HG02840 (cell line): ENCODE measurements around the gene SWAP70.

Source experiments
- ATAC-seq: cut with Tn5 transposase; IDR thresholded peaks from one replicate; pipeline ENCODE4 v1.9.1; 2021; ENCODE audit warnings: mild to moderate bottlenecking, moderate library complexity, moderate number of reproducible peaks; ENCODE audit not compliant: unreplicated experiment, low FRiP score

Gene SWAP70

DNA sequence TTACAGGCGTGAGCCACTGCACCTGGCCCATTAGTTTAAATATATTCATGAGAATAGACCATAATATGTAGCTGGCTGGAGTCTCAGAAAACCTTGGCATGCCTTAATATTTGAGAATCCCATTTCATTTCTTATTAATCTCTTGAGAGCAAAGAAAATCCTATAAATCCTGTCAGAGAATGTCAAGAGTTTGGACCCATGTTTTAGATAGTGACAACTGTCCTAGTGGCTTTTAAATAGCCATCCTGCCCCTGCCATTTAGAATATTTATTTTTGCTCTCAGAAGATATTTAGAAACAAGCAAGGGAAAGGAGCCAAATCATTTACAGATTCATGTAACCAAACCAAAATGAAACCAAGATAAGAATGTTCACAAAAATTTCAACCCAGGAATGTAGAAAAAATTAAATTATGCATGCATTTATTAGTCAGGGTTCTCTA lies 107.2 kb downstream of the SWAP70 start:
- no peak for ATAC-seq

GRCh38 chr11:9772218-9772617 lies 108.3 kb downstream of the SWAP70 start:
- no peak for ATAC-seq

GRCh38 chr11:9773524-9773923 lies 109.6 kb downstream of the SWAP70 start:
- ATAC-seq: no peak

- no peak for ATAC-seq
These were observed 110.2 kb downstream of the SWAP70 start for GRCh38 chr11:9774109-9774508.

GRCh38 chr11:9774591-9775397 lies 110.9 kb downstream of the SWAP70 start:
- no peak for ATAC-seq

DNA sequence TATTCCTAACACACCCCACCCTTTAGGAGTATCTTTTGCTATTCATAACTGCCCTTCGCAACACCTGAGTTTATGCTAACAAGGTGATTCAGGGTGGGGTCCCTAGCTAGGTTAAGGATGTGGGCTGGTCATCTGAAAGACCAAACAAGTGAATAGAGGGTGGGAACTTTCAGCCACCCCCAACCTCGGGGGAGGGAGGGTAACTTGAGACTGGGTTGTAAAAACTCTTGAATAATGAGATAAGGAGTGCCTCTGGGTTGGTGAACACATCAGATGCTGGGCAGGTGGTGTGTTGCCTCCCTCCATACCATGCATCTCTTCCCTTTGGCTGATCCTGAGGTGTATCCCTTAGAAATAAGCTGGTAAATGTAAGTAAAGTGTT lies 111.5 kb downstream of the SWAP70 start:
- no peak for ATAC-seq

GRCh38 chr11:9776203-9776602 lies 112.3 kb downstream of the SWAP70 start:
- no peak for ATAC-seq

DNA sequence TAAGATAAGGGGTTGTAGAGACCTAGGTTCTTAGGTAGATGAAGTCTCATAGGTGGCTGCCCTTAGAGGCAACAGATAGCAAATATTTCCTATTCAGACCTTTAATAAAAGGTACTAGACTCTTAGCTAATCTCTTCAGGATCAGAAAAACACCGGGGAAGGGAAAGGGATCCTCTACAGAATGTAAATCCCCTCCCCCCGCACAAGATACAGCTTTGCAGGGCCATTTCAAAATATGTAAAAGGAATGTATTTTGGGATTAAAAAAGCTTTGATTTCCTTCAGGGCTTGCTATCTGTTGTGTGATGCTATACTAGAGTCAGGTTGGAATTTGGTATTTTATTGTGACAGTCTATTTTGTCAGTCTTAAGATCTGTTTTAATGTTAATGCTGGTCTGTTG lies 113.2 kb downstream of the SWAP70 start:
- ATAC-seq: no peak

- ATAC-seq: no peak
These were observed 113.6 kb downstream of the SWAP70 start for GRCh38 chr11:9777525-9777924.

- ATAC-seq: no peak
These were observed 117.1 kb downstream of the SWAP70 start for GRCh38 chr11:9780929-9781328.

- ATAC-seq: no peak
These were observed 120.1 kb downstream of the SWAP70 start for GRCh38 chr11:9783986-9784385.

GRCh38 chr11:9784602-9785315 lies 120.9 kb downstream of the SWAP70 start:
- ATAC-seq: no peak

DNA sequence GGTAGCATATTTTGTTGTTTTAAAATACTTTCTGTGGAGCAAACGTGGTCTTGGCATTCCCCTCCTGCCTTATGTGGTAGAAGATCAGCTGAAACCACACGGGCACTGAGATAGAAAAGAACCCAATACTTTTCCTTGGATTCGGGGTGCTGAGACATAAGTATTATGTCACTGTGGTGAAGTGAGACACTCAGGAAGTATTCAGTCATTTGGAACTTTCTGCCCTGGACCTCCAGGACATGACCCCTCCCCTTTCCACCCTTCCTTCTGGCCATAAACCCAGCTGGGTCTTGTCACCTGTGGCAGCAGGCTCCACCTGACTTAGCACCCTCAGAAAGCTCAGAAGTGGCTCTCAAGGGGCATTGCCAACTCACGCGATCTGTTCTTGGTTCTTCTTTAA lies 123.4 kb downstream of the SWAP70 start:
- ATAC-seq: no peak

DNA sequence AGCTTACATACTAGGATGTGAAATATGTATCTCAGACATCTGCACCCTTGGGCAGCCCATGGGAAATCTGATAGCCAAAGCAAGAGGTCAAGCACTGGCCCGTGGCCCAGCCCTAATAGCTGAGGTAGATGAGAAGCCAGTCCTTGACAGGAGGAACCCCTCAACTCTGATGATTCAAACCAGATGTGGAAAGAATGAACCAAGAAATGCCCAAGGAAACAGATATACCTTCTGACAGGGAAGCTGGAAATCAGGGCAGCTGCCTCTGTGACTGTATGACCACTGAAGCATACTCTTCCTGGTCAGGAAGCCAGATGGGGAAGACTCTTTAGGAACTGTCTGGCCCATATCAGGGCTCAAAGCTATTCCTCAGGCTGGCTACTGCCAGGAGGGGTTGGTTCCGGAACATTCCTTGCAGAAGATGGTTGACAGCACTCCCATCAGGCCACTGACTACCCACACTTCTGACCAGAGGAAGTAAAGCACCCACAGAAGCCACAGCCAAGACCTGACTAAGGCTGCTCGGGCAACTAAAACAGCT lies 124.2 kb downstream of the SWAP70 start:
- ATAC-seq: no peak

DNA sequence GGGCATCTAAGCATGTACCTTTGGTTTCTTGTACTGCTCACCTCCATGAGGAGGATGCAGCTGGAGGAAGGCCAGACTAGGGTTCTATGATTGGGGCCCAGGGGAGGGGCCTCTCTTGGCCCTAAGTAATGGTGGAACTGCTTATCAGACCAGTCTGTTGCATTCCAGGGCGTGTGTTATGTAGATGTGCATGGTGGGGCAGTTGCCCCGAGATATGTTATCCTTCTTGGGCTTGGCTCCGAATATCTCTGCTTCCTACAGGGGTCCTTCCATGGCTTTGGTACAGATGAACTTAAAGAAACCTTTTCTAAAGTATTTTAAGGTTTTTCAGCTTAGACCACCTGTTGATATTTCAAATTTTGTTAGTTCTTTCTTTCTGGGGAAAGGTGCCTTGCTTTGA lies 126.0 kb downstream of the SWAP70 start:
- ATAC-seq: no peak

DNA sequence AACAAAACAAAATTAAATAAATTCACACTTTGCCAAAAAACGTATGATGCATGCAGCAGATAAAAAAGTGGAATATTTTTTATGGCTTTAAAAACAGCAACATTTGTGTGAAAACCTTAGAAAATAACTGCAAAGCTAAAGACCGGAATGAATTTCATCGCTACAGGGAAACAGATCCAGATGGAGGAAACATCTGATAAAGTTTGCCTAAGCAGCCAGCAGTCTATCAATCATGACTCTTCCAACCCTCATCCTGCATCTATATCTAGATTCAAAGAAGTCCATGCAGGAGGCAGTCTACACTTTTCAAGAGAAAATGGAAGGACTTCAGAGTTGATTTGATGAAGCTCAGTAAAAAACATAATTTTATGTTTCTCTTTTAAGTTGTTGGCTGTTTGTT lies 126.8 kb downstream of the SWAP70 start:
- no peak for ATAC-seq

GRCh38 chr11:9796266-9796665 lies 132.4 kb downstream of the SWAP70 start:
- ATAC-seq: no peak

DNA sequence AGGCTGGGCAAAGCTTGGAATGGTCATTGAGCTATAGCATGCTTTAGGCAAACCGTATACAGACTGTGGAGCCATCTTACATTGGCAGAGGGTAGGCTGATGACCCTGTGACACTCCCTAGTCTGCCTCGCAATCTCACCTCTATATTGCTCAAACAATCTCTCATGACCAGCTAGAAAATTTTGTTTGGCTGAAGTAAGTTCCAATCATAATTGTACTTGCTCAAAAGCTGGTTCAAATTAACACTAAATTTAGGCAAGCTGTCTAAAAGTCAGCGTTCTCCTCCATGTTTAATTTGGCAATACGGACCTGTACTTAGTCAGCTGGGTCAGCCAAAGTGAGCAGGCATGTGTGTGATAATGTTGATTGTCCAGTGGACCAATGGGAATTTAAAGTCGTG lies 133.0 kb downstream of the SWAP70 start:
- ATAC-seq: no peak

DNA sequence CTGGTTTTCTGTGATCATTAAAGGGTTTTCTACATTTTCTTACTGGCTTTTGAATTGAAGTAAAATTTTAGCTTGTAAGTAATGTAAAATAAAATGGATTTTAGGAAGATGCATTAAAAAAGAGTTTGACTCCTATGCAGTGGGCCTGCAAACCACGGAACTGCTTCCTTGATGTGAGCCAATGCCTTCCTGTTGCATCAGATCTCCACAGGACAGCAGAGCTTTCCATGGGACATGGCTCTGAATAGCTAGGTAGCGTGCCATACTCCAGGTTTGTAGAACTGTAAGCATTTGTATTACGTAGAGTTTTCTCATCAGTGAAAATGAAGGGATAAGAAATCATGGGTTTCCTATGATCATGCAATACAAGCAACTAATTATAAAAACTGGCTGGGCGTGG lies 133.4 kb downstream of the SWAP70 start:
- no peak for ATAC-seq

DNA sequence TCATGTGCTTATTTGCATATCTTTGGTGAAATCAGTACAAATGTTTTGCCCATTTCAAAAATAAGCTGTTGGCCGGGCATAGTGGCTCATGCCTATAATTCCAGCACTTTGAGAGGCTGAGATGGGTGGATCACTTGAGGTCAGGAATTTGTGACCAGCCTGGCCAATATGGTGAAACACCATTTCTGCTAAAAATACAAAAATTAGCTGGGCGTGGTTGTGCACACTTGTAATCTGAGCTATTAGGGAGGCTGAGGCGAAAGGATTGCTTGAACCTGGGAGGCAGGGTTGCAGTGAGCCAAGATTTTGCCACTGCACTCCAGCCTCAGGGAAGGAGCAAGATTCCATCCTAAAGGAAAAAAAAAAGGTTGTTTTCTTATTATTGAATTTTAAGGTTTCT lies 136.0 kb downstream of the SWAP70 start:
- no peak for ATAC-seq

GRCh38 chr11:9802291-9802861 lies 138.5 kb downstream of the SWAP70 start:
- ATAC-seq: no peak
